HG02678 (cell line): ENCODE measurements around the gene PTPN5.
A peak's percentile ranks its signal among the peaks of the same experiment; 100 is the strongest.

Source experiments
- ATAC-seq: cut with Tn5 transposase; IDR thresholded peaks from one replicate; pipeline ENCODE4 v1.9.1; 2021; ENCODE audit warnings: mild to moderate bottlenecking, moderate library complexity; ENCODE audit not compliant: unreplicated experiment

The PTPN5 gene

GRCh38 chr11:18713646-18714442 is 77.8 kb downstream of the PTPN5 start:
- ATAC-seq: no peak

GRCh38 chr11:18710545-18710944 is 81.1 kb downstream of the PTPN5 start:
- peak; percentile 44 for ATAC-seq

GRCh38 chr11:18709414-18709813 is 82.2 kb downstream of the PTPN5 start:
- ATAC-seq: no peak

- ATAC-seq: no peak
Observed at GRCh38 chr11:18707811-18708340, 83.7 kb downstream of the PTPN5 start.

GRCh38 chr11:18706330-18707243 is 85.0 kb downstream of the PTPN5 start:
- no peak for ATAC-seq

GRCh38 chr11:18705651-18706281 is 85.8 kb downstream of the PTPN5 start:
- no peak for ATAC-seq

GRCh38 chr11:18704698-18705097 is 86.9 kb downstream of the PTPN5 start:
- ATAC-seq: no peak

GRCh38 chr11:18704045-18704645 is 87.5 kb downstream of the PTPN5 start:
- no peak for ATAC-seq

- no peak for ATAC-seq
Observed at GRCh38 chr11:18703001-18703763, 88.4 kb downstream of the PTPN5 start.

- no peak for ATAC-seq
Observed at GRCh38 chr11:18701614-18702216, 89.9 kb downstream of the PTPN5 start.

GRCh38 chr11:18700872-18701271 is 90.7 kb downstream of the PTPN5 start:
- no peak for ATAC-seq

- no peak for ATAC-seq
Observed at GRCh38 chr11:18700375-18700774, 91.2 kb downstream of the PTPN5 start.

- no peak for ATAC-seq
Observed at GRCh38 chr11:18699848-18700261, 91.7 kb downstream of the PTPN5 start.

- no peak for ATAC-seq
Observed at GRCh38 chr11:18699269-18699596, 92.4 kb downstream of the PTPN5 start.

GRCh38 chr11:18698341-18699268 is 93.0 kb downstream of the PTPN5 start, which contains the start of gene TMEM86A:
Gene TMEM86A (plus strand): TSS chr11:18698779. CDS start chr11:18698887, 108 bp downstream.
- peak; percentile 93 for ATAC-seq

GRCh38 chr11:18697576-18697975 is 94.0 kb downstream of the PTPN5 start:
- no peak for ATAC-seq

GRCh38 chr11:18696638-18697225 is 94.9 kb downstream of the PTPN5 start:
- no peak for ATAC-seq
